ENCODE results near the gene SMYD3.

SMYD3 gene

DNA sequence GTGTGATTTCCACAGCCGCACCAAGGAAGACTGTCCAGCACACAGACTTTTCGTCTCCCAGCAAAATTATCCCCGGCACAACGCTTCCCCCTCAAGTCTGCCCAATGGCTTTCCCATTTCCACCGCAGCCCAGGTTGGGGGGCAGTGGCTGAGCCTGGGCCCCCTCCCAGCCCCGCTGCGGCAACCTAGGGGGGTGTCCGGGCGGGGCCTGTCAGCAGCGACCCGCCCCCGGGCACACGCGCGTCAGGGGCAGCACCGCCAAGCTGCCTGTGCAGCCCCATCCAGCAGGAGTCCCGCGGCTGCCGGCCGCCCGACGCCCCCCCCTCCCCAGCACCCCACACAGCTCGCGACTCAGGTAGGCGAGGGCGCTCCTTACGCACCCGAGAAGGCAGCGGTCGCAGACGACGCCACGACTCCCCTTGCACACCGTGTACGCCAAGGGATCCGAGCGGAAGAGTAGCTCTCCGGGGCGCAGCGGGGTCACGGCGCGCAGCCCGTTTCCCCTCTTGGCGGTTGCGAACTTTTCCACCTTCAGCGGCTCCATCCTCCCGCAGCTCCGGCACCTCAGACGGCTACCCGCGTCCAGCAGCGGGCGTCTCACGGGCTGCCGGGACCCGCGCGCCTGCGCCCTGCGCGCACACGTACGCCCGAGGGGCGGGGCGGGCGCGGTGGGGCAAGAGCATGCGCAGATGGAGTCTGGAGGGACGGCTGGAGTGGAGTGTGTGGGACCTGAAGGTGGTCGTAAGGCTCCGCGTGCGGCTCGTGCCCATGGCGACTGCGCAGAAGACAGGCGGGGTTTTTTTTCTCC is at the start of gene SMYD3:
TSS of gene SMYD3 (minus strand) at position 606 of the 808 bp plus-strand sequence.
- DNase-seq = peak; percentile 33 to 88 (median 78)
- intact Hi-C loops (cut with DNase I) = loop anchor here (10.0 kb wide), 1 partner anchor 188 kb away; no protein-coding TSS in a partner anchor

DNA sequence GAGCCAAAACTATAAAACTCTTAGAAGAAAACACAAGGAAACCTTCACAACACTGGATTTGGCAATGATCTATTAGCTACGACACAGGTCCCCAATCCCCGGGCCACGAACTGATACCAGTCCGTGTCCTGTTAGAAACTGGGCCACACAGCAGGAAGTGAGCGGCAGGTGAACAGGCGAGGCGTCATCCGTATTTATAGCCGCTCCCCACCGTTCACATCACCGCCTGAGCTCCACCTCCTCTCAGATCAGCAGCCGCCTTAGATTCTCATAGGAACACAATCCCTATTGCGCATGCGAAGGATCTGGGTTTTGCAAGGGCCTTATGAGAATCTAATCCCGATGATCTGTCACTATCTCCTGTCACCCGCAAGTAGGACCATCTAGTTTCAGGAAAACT is 47.1 kb upstream of the SMYD3 start:
- no peak for DNase-seq
- intact Hi-C loops (cut with DNase I) = no loop called here

DNA sequence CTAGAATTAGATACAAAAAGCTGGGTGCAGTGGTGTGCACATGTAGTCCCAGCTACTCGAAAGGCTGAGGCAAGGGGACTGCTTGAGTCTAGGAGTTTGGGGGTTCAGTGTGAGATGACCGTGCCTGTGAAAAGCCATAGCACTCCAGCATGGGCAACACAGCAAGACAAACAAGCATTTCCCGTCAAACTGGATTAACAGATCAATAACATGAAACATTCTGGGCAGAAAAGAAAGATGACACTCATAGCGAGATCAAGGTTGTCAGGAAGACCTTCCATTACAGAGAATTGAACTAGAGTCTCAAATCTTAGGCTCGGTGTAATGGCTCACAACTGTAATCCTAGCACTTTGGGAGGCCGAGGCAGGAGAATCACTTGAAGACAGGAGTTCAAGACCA is 45.0 kb upstream of the SMYD3 start:
- intact Hi-C loops (cut with DNase I) = no loop called here
- no peak for DNase-seq

DNA sequence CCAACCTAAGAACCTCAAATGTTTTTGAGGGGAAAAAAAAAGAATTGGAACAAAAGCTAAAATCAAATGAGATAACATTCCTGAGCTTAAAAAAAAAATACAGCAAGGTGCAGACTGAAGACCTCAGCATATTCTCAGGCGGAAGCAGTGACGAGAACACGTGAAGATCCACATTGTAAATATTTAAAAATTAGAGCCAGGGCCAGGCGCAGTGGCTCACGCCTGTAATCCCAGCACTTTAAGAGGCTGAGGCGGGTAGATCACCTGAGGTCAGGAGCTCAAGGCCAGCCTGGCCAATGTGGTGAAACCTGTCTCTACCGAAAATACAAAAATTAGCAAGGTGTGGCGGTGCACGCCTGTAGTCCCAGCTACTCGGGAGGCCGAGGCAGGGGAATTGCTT is 43.3 kb upstream of the SMYD3 start:
- intact Hi-C loops (cut with DNase I) = no loop called here
- no peak for DNase-seq

DNA sequence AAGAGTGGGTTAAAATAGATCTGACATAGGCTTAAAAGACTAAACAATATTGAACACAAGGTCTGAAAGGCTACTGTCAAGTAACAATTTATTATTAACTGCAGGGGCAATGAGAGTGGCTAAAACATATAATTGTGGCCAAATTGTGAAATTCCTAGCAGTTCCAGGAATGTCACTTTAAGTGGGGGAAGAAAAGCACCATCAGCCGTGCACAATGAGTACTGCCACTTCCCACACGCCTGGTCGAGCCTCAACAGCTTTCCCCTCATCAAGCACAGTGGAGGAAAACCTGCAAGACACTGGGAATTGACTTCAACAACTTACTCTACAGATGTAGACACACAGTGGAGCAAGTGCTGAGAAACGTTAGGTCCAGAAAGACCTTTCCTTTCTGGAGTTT is 42.6 kb upstream of the SMYD3 start:
- DNase-seq = no peak

DNA sequence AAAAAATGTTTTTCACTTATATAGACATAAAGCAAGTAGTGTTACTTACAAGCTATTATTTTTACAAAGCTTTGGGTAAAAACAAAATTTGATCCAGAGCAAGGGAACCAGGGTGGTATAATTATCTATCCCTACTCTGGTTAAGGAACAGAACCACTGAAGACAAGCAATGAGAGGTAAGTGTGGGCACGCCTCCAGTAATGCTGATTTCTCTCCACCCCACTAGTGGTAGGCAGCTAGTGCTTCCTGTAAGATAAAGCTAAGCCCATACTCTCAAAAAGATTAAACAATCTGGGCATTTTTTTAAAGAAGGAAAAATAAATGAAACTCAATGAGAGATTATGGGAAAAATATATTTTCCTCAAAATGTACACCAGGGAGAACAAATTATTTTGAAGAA is 36.9 kb upstream of the SMYD3 start:
- intact Hi-C loops (cut with DNase I) = no loop called here
- peak in 15 of 42 donors; percentile 12 to 75 (median 35) for DNase-seq

More for the DNA sequence above, 42.6 kb upstream of the SMYD3 start:
- intact Hi-C loops (cut with DNase I) = no loop called here

DNA sequence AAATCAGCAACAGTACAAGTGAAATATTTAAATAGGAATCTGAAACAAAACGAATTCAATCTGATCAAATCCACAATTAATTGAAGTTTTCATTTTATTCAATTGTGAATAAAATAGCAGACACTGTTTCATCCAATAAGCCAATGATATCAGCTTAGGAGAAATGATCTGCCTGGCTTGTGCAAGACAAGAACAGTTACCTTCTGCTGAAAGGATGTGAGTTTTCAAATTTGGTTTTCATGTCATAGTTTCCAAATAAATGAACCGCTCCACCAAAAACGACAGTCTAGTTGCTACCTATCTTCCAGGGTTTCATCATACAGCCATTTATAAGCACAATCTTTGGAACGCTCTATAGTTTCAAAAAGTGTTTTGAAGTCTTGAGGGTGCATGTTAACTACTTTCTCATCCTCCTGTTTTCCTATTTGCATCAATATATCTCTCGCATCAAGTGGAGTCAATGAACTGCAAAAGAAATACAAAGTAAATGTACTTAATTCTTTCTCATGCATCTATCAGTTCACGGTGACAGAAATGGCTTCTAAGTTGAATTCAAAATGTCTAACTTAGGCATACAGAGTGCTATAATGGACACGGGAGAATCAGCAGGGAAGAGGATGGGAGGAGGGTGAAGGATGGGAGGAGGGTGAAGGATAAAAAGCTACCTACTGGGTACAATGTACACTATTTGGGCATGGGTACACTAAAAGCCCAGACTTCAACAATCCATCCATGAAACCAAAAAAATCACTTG is 33.8 kb upstream of the SMYD3 start:
- intact Hi-C loops (cut with DNase I) = no loop called here
- DNase-seq = no peak

DNA sequence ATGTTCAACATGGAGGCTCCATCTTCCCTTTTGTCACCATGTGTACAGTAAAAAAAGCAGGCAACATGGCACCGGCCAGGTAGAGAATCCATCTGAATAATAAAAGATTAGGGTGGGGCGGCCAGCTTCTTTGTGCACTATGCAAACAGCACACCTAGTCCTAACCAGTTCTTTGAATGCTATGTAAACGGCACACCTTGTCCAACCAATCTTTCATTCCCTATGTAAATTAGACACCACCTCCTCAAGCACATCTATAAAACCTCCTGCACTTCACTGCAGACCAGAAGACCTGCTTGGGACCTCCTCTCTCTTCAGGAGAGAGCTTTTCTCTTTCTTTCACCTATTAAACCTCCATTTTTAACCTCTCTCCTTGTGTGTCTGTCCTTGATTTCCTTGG is 30.8 kb upstream of the SMYD3 start:
- intact Hi-C loops (cut with DNase I) = no loop called here
- DNase-seq = no peak

DNA sequence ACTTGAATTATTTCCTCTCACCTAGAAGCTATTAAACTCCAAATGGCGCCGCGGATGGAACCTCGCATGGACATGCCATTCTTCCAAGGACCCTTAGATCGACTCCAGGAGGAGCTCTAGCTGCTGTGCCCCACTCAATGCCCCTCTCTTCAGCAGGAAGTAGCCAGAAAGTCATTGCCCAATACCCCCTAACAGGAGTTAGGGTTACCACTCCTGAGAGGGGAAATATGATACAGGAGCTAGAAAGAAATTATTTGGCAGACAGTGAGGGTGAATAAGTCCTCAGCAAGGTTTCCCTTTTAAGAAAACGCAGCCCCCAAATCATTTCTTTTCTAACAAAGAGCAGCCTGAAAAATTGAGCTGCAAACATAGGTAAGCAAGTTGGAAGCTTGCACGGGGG is 30.4 kb upstream of the SMYD3 start:
- no peak for DNase-seq
- intact Hi-C loops (cut with DNase I) = no loop called here

DNA sequence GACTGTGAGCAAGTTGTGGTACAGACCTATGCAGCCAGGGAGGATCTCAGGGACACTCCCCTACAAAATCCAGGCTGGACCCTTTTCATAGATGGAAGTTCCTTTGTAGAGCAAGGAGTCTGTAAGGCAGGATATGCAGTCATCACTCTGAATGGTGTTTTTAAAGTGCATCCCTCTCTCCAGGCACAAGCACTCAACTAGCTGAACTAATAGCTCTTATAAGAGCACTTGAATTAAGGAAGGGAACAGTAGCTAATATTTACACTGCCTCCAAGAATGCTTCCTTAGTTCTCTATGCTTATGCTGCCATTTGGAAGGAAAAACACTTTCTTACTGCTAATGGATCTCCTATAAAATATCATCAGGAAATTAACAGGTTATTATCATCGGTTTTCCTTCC is 27.0 kb upstream of the SMYD3 start:
- intact Hi-C loops (cut with DNase I) = no loop called here
- DNase-seq = no peak

DNA sequence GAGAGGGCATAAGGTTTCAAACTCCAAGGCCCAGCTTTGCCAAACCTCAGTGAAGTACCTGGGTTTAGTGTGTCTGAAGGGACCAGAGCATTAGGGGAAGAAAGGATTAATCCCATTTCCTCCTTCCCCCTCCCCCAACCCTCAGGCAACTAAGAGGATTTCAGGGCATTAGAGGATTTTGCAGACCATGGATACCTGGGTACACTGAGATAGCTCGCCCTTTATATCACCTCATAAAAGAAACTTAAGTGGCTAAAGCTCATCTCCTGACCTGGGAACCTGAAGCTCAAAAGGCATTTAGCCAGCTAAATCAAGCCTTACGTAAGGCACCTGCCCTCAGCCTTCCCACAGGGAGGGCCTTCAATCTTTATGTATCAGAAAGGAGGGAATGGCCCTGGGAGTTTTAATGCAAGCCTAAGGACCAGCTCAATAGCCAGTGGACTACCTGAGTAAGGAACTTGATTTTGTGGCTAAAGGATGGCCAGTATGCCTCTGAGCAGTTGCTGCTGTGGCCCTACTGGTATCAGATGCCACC is 26.4 kb upstream of the SMYD3 start:
- DNase-seq = no peak
- intact Hi-C loops (cut with DNase I) = no loop called here

DNA sequence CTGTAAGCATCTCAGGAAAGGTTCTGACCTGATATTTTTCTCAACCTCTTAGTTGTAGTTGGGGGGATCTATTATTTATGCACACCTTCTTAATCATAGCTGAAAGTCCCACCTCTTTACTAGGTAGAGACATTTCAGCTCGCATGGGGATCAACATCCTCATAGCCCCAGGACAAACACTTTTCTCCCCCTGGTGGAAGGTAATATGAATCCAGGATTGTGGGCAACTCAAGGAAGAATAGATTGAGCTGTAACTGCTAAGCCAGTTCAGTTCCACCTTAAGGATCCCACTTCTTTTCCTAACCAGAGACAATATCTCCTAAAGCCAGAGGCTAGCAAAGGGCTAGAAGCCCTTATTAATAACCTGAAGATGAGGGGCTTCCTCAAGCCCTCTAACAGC is 25.4 kb upstream of the SMYD3 start:
- intact Hi-C loops (cut with DNase I) = no loop called here
- no peak for DNase-seq

DNA sequence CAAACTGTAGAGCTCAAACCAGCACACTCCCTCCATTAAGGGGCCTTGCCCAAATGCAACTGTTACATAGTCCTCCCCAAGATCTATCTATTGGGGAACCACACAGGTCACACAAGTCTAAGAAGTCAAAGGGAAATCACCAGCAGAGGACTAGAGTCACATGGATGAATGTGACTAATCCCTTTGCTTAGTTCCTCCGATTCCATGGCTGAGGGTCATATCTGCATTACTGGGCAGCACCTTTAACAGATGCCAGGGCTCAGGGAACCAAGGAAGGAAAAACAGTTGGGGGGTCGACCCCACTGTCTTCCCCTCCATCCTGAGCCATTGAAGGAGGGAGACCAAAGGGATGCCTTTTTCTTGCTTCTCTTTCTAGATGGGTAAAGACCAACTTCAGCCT is 23.4 kb upstream of the SMYD3 start:
- intact Hi-C loops (cut with DNase I) = no loop called here
- no peak for DNase-seq

DNA sequence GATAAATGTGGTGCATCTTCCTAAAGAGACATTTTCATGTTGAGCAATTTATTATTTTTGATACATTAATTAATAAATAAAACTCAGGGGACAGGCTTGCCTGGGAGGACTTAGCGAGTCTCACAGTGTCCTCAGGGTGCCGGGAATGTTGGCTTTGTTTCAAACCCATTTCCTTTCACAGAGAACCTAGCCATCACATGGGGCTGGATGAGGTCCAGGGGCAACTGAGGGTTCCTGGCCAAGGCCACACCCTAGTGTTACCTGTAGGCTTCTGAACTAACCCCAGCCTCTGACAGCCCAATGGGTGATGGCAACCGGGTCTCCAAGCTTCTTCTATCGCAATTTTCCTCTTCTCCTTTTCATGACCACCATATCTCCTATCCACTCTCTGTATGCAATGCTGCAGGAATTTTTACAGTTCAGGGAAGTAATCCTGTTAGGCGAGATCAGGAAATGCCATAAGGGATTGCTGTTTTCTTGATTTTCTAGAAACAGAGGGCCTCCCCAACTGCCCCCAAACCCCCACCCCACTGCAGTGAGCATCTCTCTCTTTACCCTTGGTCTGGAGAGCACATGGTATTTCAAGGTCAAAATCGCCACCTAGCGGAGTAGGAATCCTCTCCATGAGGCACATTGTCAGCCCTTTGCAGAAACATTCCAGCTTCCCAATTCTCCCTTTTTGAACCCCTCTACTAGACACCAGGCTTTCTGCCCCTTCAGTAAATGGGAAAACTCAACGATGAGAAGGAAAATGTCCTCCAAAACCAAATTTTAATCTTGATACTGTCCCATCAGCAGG is 22.1 kb upstream of the SMYD3 start:
- DNase-seq = no peak
- intact Hi-C loops (cut with DNase I) = no loop called here

DNA sequence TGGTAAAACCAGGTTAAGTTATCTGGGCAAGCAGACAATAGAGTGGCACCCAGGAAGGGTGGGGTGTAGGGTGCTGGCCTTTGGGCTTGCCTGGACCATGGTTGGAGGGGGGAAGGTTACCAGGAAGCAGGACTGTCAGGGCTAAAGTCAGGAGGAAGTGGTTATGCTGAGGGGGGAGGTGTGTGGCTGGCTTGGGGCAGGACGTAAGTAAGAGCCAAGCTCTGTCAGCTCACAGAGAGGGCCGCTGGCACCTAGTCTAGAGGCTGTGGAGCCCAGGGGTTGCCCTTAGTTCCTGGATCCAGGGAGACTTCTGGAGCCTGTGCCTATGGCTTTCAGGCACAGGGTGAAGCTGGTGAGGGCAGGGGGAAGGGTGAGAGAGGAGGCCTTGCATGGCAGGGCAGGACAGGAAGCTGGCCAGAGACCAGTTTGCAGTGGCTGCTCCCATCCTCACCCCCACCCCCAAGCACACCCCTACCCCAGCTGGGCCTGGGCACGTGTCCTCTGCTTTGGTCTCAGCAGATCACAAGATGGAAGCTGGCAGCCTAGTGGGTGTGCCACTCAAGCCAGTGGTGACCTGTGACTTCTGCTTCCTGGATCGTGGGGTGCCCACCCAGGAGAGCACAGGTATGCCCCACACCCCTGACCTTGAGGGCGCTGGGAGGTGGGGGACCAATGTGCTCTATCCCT is 20.5 kb upstream of the SMYD3 start:
- DNase-seq = no peak

DNA sequence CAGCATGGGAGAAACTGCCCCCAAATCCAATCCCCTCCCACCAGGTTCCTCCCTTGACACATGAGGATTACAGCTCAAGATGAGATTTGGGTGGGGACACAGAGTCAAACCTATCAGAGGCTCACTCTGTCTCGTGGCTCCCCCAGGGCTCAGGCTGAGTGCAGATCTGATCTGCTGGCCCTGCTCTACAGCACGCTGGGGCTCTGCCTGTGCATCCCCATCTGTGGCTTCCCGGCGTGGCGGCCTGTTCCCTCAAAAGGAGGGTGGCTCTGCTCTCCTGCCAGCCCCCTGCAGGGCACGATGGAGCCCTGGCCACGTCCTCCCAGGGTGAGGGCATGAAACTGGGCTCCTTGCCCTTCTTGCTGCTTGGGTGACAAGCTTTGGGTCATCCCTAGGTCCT is 19.8 kb upstream of the SMYD3 start:
- no peak for DNase-seq
- intact Hi-C loops (cut with DNase I) = no loop called here

More for the DNA sequence above, 20.5 kb upstream of the SMYD3 start:
- intact Hi-C loops (cut with DNase I) = no loop called here

DNA sequence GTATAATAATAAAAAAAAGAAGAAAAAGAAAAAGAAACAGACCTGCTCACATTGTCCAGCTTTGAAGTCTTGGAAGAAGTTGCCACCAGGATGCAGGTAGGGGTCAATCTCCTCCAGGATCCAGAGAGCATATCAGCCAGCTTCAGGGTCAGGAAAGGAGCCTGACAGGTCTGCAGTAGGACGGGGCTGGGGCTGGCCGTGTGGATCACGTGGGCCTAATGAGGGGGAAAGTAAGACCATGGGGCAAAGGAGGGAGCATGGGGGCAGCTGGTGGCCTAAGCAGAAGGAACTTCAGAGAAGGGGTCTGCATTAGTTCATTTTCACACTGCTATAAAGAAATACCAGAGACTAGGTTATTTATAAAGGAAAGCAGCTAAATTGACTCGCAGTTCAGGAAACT is 19.3 kb upstream of the SMYD3 start:
- DNase-seq = no peak
- intact Hi-C loops (cut with DNase I) = no loop called here

DNA sequence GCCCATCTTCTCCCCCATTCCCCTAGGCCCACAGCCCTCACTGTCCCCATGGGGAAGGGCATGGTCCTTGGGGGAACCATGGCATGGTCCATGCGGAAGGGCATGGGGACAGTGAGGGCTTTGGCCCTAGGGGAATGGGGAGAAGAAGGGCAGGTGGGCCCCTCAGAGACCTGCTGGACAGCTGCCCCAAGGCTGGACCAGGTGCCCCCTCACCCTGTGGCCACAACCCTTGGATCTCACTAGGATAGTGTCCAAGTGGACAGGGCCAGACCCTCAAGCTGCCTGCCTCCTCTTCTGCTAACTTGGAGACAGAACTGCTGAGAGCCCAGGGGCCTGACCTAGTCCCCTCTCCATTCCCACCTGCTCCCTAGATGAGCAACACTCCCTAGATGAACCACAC is 12.4 kb upstream of the SMYD3 start:
- no peak for DNase-seq
- intact Hi-C loops (cut with DNase I) = no loop called here

Data from head of caudate nucleus (tissue), 42 donors.